NCI-H1436 treated with DMSO at 0.1 percent for 48 hours (cell line): Measurements from ENCODE around the gene LRRC25.
"Not testable (repeated sequence)": the region's sequence is repeated elsewhere in the genome, so short reads cannot be mapped to it uniquely, and the experiment has no call there.

Experiments
- DNase-seq: peaks from one replicate; lab custom pipeline; 2025; lab: John Stamatoyannopoulos, UW

LRRC25 gene

GRCh38 chr19:18405754-18406153 lies 8.3 kb upstream of the LRRC25 start:
- not testable (repeated sequence) for DNase-seq

GRCh38 chr19:18402455-18403248 lies 5.2 kb upstream of the LRRC25 start:
- DNase-seq: not testable (repeated sequence)

- no peak for DNase-seq
Observed at GRCh38 chr19:18401580-18402112, 4.2 kb upstream of the LRRC25 start.

GRCh38 chr19:18399008-18399407 lies 1.6 kb upstream of the LRRC25 start:
- no peak for DNase-seq

GRCh38 chr19:18396471-18397241 lies 766 bp downstream of the LRRC25 start:
- no peak for DNase-seq

GRCh38 chr19:18393836-18394235 lies 3.6 kb downstream of the LRRC25 start:
- DNase-seq: no peak

- DNase-seq: no peak
Observed at GRCh38 chr19:18392926-18393325, 4.5 kb downstream of the LRRC25 start.

GRCh38 chr19:18392417-18392816 lies 5.0 kb downstream of the LRRC25 start:
- no peak for DNase-seq

GRCh38 chr19:18391509-18392075 lies 5.8 kb downstream of the LRRC25 start:
- no peak for DNase-seq

GRCh38 chr19:18390065-18390907 lies 7.1 kb downstream of the LRRC25 start:
- no peak for DNase-seq

GRCh38 chr19:18389726-18390064 lies 7.7 kb downstream of the LRRC25 start:
- DNase-seq: no peak

GRCh38 chr19:18388960-18389725 lies 8.3 kb downstream of the LRRC25 start:
- DNase-seq: no peak

GRCh38 chr19:18388100-18388959 lies 9.1 kb downstream of the LRRC25 start:
- no peak for DNase-seq

GRCh38 chr19:18386543-18387271 lies 10.7 kb downstream of the LRRC25 start:
- DNase-seq: no peak

GRCh38 chr19:18385675-18386542 lies 11.5 kb downstream of the LRRC25 start, which contains the start of gene GDF15:
GDF15 (plus strand) TSS chr19:18386158; CDS start chr19:18386190, 32 bp downstream.
- no peak for DNase-seq

GRCh38 chr19:18385359-18385674 lies 12.1 kb downstream of the LRRC25 start:
- no peak for DNase-seq

GRCh38 chr19:18384775-18385174 lies 12.6 kb downstream of the LRRC25 start:
- DNase-seq: no peak

GRCh38 chr19:18383622-18384021 lies 13.8 kb downstream of the LRRC25 start:
- DNase-seq: not testable (repeated sequence)
